Right cardiac atrium (tissue), 5 donors: ENCODE data around the gene MANF. TPM values are rescaled to one million over a fixed set of nuclear protein-coding genes. Genes with fewer than 3 reads are reported as not detected.

Source experiments
- ATAC-seq, 2 donors: fragments of 200-7000 bp; cut with Tn5 transposase; one replicate each; pipeline versions ENCODE4 v1.8.0 to v1.9.1; 2020; ENCODE audit warnings: moderate library complexity in 2 of 2, mild to moderate bottlenecking in 1 of 2
- DNase-seq, 3 donors: peaks; one replicate each; pipeline ENCODE4 v3.0.0-alpha.2; 2020
- H3K27ac ChIP-seq: one replicate; pipeline ENCODE4 v1.5.1; 2013; ENCODE audit warnings: mild to moderate bottlenecking, low read length, control low read depth, moderate library complexity
- H3K27me3 ChIP-seq: one replicate; pipeline ENCODE4 v1.6.1; 2013; ENCODE audit not compliant: control insufficient read depth, insufficient read depth
- H3K4me1 ChIP-seq: one replicate; pipeline ENCODE4 v1.6.1; 2013; ENCODE audit warnings: low read length; ENCODE audit not compliant: control insufficient read depth, insufficient read depth
- H3K4me3 ChIP-seq: one replicate; pipeline ENCODE4 v1.5.1; 2013; ENCODE audit warnings: low read length, control low read depth
- H3K9me3 ChIP-seq: one replicate; pipeline ENCODE4 v1.6.1; 2013; ENCODE audit warnings: low read length; ENCODE audit not compliant: control insufficient read depth
- WGBS: extraction: QIAGEN DNeasy Blood & Tissue Kit; methylation state at CpG from one replicate; pipeline ENCODE4 v1.1.7; 2013; 5-methylcytosine and 5-hydroxymethylcytosine counted together
- intact Hi-C, 4 donors: fragments of 100-400 bp; cut with DNase I; formaldehyde crosslinking; loops; one replicate each; pipeline versions ENCODE4 v1.11.0 to v1.14.0; 2022 to 2023
- polyA plus RNA-seq: library from polyadenylated mRNA; stranded (reverse); fragments of 200-250 nt; gene quantifications from one replicate; pipeline ENCODE4 v1.2.3, GENCODE V29; 2013
- total RNA-seq, 4 donors: library from RNA; stranded (reverse); fragmentation: NEBNext Ultra II Directional; extraction: Animal tissue kit (Norgen Biotek cat#: 25700); gene quantifications; one replicate each; pipeline ENCODE4 v1.2.1, GENCODE V29; 2021
- donor health status: healthy with polysubstance abuse.
- donor health status: DM: no; HTN: yes; CAD: no.
- donor health status: DM: no; HTN: no; CAD: no.
- donor health status: DM: no; HTN: yes; CAD: no; lungs with severe emphysema.
- donor health status: DM: yes; HTN: yes; CAD: no.

Gene MANF
- total and polyA plus RNA-seq, 5 donors: 49.2 to 120 (median 82.8) TPM

DNA sequence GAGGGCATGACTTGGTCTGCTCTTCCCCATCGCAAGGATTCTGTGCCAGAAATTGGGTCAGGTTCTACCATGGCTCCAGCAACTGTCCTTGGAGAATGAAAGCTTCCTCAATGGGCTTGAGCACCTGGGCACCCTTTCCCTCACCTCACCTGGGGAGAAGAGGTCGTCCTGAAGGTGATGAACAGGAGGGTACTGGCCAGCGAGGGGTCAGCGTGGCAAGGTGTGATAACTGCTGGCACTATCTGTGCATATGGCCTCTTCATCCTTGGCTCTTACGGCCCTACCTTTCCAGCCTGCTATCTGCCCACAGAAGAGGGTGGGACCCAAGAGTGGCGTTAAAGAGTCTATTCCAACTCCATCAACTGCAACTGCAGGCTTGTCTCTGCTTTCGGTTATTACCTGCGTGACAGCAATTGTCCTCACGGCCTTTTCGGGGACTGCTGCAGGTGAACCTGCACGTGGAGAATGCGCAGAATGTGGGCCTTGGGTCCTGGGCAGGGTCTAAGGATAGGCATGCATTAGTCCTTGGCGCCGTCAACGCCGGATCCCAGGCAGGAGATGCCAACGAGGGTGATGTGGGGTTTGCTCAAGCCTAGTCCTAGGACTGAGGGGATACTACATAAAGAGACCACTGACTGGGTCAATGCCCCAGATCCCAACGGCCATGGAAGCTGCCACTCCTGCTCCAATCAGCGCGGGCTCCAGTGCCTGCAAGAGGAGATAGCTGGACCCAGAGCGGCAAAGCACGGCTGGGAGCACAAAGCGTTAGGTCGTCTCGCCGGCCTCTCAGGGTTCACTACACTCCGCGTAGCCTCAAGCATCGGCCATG, 5.4 kb downstream of the MANF start:
- DNase-seq (no peak), ATAC-seq (no peak)
- Histone ChIP-seq H3K27ac (peak overlapping the region; percentile 31), H3K9me3 (no peaks in the 10 kb centered on the region), H3K4me3 (no peak overlapping the region), H3K4me1 (peaks cover 20% of the 10 kb centered on the region), H3K27me3 (no peaks in the 10 kb centered on the region)
- WGBS: 37% methylated on average over 29 of the region's 29 CpGs
- intact Hi-C loops: loop anchor here in 2 of 4 donors (10.0 kb wide), 2 partner anchors 284 to 294 kb away; partner anchors contain the start of gene TEX264 (in 1 of the 2)

DNA sequence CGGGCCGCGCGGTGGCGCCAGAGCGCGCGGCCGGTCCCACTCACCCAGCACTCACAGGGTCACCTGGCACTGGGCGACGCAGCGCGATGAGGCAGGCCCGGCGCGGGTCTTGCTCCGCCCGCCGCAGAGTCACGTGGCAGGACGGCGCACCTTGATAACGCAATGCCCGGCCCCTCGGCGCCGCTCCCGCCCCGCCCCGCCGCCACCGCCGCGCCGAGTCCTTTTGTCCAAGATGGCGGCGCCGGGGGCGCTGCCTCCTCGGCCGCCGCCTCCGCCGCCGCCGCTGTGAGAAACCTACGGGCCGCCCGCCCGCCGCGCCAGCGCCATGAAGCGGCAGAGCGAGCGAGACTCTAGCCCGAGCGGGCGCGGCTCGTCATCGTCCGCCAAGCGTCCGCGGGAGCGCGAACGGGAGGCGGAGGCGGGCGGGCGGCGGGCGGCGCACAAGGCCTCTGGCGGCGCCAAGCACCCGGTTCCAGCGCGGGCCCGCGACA, 6.0 kb downstream of the MANF start, which contains the start of gene RBM15B:
RBM15B (plus strand) TSS at position 211 of the 491 bp plus-strand sequence; CDS start at position 326, 115 bp downstream.
- no peaks in the 10 kb centered on the region for H3K27me3 ChIP-seq
- intact Hi-C loops: loop anchor here in 2 of 4 donors (10.0 kb wide), 2 partner anchors 284 to 294 kb away; partner anchors contain the start of gene TEX264 (in 1 of the 2)
- under 1% methylated on average over 83 of the region's 83 CpGs for WGBS
- peaks cover 22% of the 10 kb centered on the region for H3K4me1 ChIP-seq
- DNase-seq (peak; percentile 98 to 100 (median 99)), ATAC-seq (peak; percentile 93 to 96)
- peak within 1 kb of the TSS; percentile 83 for H3K27ac ChIP-seq
- H3K9me3 ChIP-seq: no peaks in the 10 kb centered on the region
- peak within 1 kb of the TSS; percentile 73 for H3K4me3 ChIP-seq

DNA sequence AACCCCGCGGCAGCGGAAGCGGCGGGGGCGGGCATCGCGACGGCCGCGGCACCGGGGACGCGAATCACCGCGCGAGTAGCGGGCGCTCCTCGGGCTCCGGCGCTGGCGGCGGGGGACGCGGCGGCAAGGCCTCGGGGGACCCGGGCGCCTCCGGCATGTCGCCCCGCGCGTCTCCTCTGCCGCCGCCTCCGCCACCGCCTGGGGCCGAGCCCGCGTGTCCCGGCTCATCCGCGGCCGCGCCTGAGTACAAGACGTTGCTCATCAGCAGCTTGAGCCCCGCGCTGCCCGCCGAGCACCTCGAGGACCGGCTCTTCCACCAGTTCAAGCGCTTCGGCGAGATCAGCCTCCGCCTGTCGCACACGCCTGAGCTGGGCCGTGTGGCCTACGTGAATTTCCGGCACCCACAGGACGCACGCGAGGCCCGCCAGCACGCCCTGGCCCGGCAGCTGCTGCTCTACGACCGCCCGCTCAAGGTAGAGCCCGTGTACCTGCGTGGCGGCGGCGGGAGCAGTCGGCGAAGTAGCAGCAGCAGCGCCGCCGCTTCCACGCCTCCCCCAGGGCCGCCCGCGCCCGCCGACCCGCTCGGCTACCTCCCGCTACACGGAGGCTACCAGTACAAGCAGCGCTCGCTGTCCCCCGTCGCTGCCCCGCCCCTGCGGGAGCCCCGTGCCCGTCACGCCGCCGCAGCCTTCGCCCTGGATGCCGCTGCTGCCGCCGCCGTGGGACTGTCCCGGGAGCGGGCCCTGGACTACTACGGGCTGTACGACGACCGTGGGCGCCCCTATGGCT, 6.7 kb downstream of the MANF start:
- 9% methylated on average over 115 of the region's 115 CpGs for WGBS
- Histone ChIP-seq H3K9me3 (no peaks in the 10 kb centered on the region), H3K27me3 (no peaks in the 10 kb centered on the region), H3K4me1 (peaks cover 22% of the 10 kb centered on the region), H3K27ac (peak overlapping the region; percentile 83), H3K4me3 (peak overlapping the region; percentile 73)
- DNase-seq (peak; percentile 32 to 75 (median 67)), ATAC-seq (no peak)
- intact Hi-C loops: loop anchor here in 2 of 4 donors (10.0 kb wide), 2 partner anchors 283 to 293 kb away; partner anchors contain the start of gene TEX264 (in 1 of the 2)

DNA sequence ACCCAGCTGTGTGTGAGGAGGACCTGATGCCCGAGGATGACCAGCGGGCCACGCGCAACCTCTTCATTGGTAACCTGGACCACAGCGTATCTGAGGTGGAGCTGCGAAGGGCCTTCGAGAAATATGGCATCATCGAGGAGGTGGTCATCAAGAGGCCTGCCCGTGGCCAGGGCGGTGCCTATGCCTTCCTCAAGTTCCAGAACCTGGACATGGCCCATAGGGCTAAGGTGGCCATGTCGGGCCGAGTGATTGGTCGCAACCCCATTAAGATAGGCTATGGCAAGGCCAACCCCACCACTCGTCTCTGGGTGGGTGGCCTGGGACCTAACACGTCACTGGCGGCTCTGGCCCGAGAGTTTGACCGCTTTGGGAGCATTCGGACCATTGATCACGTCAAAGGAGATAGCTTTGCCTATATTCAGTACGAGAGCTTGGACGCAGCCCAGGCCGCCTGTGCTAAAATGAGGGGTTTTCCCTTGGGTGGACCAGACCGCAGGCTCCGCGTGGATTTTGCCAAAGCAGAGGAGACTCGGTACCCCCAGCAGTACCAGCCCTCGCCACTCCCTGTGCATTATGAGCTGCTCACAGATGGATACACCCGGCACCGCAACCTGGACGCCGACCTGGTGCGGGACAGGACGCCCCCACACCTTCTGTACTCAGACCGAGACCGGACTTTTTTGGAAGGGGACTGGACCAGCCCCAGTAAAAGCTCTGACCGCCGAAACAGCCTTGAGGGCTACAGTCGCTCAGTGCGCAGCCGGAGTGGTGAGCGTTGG, 7.5 kb downstream of the MANF start:
- ATAC-seq (no peak), DNase-seq (peak; percentile 23 to 56 (median 50))
- Histone ChIP-seq H3K27me3 (no peaks in the 10 kb centered on the region), H3K9me3 (no peaks in the 10 kb centered on the region), H3K27ac (no peak overlapping the region), H3K4me3 (peak overlapping the region; percentile 73), H3K4me1 (peaks cover 25% of the 10 kb centered on the region)
- intact Hi-C loops: loop anchor here in 2 of 4 donors (10.0 kb wide), 2 partner anchors 282 to 292 kb away; partner anchors contain the start of gene TEX264 (in 1 of the 2)
- 94% methylated on average over 42 of the region's 42 CpGs for WGBS

DNA sequence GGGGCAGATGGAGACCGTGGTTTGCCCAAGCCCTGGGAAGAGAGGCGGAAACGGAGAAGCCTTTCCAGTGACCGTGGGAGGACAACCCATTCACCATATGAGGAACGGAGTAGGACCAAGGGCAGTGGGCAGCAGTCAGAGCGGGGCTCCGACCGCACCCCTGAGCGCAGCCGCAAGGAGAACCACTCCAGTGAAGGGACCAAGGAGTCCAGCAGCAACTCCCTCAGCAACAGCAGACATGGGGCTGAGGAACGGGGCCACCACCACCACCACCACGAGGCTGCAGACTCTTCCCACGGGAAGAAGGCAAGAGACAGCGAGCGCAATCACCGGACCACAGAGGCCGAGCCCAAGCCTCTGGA, 8.0 kb downstream of the MANF start:
- DNase-seq (no peak), ATAC-seq (no peak)
- no peaks in the 10 kb centered on the region for H3K27me3 ChIP-seq
- H3K4me3 ChIP-seq: no peak overlapping the region
- H3K27ac ChIP-seq: no peak overlapping the region
- no peaks in the 10 kb centered on the region for H3K9me3 ChIP-seq
- 96% methylated on average over 17 of the region's 17 CpGs for WGBS
- intact Hi-C loops: loop anchor here in 2 of 4 donors (10.0 kb wide), 2 partner anchors 282 to 292 kb away; partner anchors contain the start of gene TEX264 (in 1 of the 2)
- peaks cover 25% of the 10 kb centered on the region for H3K4me1 ChIP-seq

DNA sequence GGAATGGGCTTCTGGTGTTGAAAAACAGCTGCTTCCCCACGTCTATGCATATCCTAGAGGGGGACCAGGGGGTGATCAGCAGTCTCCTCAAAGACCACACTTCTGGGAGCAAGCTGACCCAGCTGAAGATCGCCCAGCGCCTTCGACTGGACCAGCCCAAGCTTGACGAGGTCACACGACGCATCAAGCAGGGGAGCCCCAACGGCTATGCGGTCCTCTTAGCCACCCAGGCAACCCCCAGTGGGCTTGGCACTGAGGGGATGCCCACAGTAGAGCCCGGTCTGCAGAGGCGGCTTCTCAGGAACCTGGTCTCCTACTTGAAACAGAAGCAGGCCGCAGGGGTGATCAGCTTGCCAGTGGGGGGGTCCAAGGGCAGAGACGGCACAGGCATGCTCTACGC, 8.5 kb downstream of the MANF start:
- ATAC-seq: no peak
- intact Hi-C loops: loop anchor here in 2 of 4 donors (10.0 kb wide), 2 partner anchors 281 to 291 kb away; partner anchors contain the start of gene TEX264 (in 1 of the 2)
- H3K9me3 ChIP-seq: no peaks in the 10 kb centered on the region
- no peak overlapping the region for H3K4me3 ChIP-seq
- 91% methylated on average over 14 of the region's 14 CpGs for WGBS
- peaks cover 25% of the 10 kb centered on the region for H3K4me1 ChIP-seq
- DNase-seq: no peak
- no peaks in the 10 kb centered on the region for H3K27me3 ChIP-seq
- no peak overlapping the region for H3K27ac ChIP-seq

DNA sequence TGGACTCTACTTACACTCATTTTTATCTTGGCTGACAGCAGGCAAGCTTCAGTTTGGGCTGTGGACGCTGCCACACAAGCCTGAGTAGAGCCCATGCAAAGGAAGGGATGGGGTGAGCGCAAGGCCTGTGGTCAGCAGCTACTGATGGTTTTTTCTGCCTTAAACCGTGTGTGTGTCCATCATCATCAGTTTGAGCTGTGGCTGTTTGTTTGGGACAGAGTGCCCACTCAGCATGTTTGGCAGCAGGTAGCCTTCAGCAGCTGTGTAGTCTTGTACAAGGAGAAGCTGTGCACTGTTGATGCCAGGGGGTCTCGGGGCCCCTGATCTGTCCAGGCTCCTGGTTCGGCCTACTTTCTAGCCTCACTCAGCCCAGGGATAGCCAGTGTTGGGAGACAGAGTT, 9.4 kb downstream of the MANF start:
- no peak for ATAC-seq
- H3K4me3 ChIP-seq: no peak overlapping the region
- H3K27me3 ChIP-seq: no peaks in the 10 kb centered on the region
- intact Hi-C loops: loop anchor here in 2 of 4 donors (10.0 kb wide), 2 partner anchors 280 to 290 kb away; partner anchors contain the start of gene TEX264 (in 1 of the 2)
- H3K4me1 ChIP-seq: peaks cover 25% of the 10 kb centered on the region
- no peak overlapping the region for H3K27ac ChIP-seq
- DNase-seq: no peak
- no peaks in the 10 kb centered on the region for H3K9me3 ChIP-seq
- WGBS: 81% methylated on average over 5 of the region's 5 CpGs

DNA sequence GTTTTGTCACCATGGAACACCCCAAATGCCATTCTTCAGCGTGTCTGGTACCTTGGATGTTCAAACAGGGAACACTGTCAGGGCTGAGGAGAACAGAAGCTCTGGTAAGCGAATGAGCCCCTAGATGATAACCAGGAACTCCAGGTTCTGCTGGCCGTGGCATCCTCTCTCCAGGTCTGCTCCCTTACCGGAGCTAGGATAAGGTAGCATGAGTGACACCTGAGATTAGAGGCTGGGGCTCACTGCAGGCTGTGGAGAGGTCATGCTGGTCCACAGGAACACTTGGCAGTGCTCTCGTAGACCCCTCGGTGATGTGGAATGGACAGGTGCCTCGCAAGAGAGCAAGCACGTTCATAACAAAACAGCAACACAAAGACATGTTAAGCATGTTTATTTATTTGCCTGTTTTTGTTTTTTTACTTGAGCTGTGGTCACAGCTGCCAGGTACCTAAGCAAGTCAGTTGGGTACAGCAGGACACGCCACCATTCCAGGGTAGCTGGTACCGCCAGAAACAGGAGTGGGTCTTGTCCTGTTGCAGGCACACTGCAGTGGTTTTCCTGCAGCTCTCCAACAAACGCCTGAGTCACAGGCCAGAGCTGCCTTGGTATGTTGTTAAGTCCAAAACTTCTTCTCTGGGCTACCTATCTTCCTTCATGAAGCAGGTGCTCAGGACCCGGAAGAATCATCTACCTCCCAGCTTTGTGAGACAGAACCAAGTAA, 10.6 kb downstream of the MANF start:
- intact Hi-C loops: loop anchor here in 2 of 4 donors (10.0 kb wide), 2 partner anchors 279 to 289 kb away; partner anchors contain the start of gene TEX264 (in 1 of the 2)
- peaks cover 25% of the 10 kb centered on the region for H3K4me1 ChIP-seq
- H3K27ac ChIP-seq: no peak overlapping the region

DNA sequence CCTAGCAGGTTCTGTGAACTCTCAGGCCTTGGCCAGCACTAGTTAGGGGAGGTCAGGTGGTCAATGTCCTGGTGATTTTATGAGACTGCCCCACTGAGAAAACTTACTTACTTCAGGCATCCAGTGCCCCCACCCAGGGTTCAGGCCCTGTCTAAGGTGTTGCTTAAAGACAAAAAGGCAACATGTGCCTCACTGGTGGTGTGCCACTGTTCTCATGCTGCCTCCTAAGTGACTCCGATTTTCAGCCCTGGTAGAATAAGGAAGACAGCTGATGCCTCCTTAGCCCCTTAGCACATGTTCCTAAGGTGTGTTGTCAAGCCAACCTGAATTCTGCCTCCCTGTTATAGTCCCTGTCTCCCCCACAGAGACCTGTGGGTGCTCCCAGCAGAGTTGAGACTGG, 11.3 kb downstream of the MANF start:
- no peak for DNase-seq
- peaks cover 25% of the 10 kb centered on the region for H3K4me1 ChIP-seq

More for the DNA sequence above, 10.6 kb downstream of the MANF start:
- no peak overlapping the region for H3K4me3 ChIP-seq
- DNase-seq: no peak
- no peaks in the 10 kb centered on the region for H3K27me3 ChIP-seq
- ATAC-seq: no peak
- H3K9me3 ChIP-seq: no peaks in the 10 kb centered on the region
- 72% methylated on average over 12 of the region's 12 CpGs for WGBS

More for the DNA sequence above, 11.3 kb downstream of the MANF start:
- WGBS: 85% methylated on average over 1 of the region's 1 CpG
- Histone ChIP-seq H3K27me3 (no peaks in the 10 kb centered on the region), H3K27ac (no peak overlapping the region), H3K9me3 (no peaks in the 10 kb centered on the region), H3K4me3 (no peak overlapping the region)
- intact Hi-C loops: loop anchor here in 2 of 4 donors (10.0 kb wide), 2 partner anchors 278 to 288 kb away; partner anchors contain the start of gene TEX264 (in 1 of the 2)
- no peak for ATAC-seq
